Central memory CD8-positive, alpha-beta T cell (primary cell): Measurements from ENCODE around the gene GNB2.

Experiments used
- ATAC-seq: fragments of 150-1000 bp; cut with Tn5 transposase; replicated peaks from 2 replicates; pipeline ENCODE4 v1.10.0; 2022; ENCODE audit warnings: mild to moderate bottlenecking, moderate FRiP score, moderate number of reproducible peaks; ENCODE audit not compliant: poor library complexity, severe bottlenecking; ENCODE audit errors: extremely low read depth
- DNase-seq, 2 donors: peaks; one replicate each; pipeline ENCODE4 v3.0.0; 2021; ENCODE audit warnings: low spot score in 2 of 2
- H3K27ac Mint-ChIP-seq: one replicate; pipeline ENCODE4 v1.8.0; 2022; ENCODE audit warnings: low read depth, mild to moderate bottlenecking, moderate library complexity, mixed read lengths
- H3K27me3 Mint-ChIP-seq: one replicate; pipeline ENCODE4 v1.8.0; 2022; ENCODE audit warnings: mixed read lengths
- H3K36me3 Mint-ChIP-seq: one replicate; pipeline ENCODE4 v1.8.0; 2022; ENCODE audit warnings: mild to moderate bottlenecking, moderate library complexity, mixed read lengths; ENCODE audit not compliant: insufficient read depth
- H3K4me1 Mint-ChIP-seq: one replicate; pipeline ENCODE4 v1.8.0; 2022; ENCODE audit warnings: mixed read lengths
- H3K4me3 Mint-ChIP-seq: one replicate; pipeline ENCODE4 v1.8.0; 2022; ENCODE audit warnings: mild to moderate bottlenecking, moderate library complexity, mixed read lengths
- H3K9me3 Mint-ChIP-seq: one replicate; pipeline ENCODE4 v1.8.0; 2022; ENCODE audit warnings: mixed read lengths

GNB2 gene

DNA sequence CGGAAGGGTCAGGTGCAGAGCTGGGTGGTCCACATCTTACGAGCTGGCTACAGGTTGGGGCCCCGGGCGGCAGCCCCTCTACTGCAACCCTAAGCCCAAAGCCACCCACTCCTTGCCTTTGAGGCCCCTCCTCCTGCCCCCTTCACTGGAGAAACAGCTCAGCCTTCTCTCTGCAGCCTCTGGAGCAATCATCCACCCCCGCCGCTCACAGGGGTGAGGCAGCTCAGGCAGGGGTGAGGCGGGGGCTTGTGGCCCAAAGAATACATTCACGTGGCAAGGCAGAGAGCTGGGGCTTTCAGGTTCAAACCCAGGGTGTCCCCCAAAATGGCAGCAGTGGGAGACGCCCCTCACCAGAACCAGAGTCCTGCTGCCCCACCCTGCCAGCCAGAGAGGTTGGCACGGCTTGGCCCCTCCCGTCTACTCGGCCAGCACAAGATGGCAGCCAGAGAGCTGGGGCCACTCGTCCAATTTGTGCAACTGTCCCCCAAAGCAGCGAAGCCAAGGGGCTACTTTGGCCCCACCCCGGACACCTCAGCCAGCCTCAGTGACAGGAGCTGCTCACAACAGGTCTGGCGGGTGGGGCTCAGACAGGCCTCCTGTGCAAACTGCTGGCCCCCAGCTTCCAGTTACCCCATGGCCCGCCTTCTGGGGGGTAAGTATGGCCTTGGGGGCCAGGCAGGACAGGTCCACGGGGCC is 7.2 kb downstream of the GNB2 start:
- ATAC-seq = no peak
- no peaks in the 10 kb centered on the region for H3K27me3 Mint-ChIP-seq
- H3K27ac Mint-ChIP-seq = no peak overlapping the region
- no peak overlapping the region for H3K4me3 Mint-ChIP-seq
- peaks cover 19% of the 10 kb centered on the region for H3K4me1 Mint-ChIP-seq
- H3K36me3 Mint-ChIP-seq = peaks cover 33% of the 10 kb centered on the region
- no peaks in the 10 kb centered on the region for H3K9me3 Mint-ChIP-seq
- DNase-seq = no peak

DNA sequence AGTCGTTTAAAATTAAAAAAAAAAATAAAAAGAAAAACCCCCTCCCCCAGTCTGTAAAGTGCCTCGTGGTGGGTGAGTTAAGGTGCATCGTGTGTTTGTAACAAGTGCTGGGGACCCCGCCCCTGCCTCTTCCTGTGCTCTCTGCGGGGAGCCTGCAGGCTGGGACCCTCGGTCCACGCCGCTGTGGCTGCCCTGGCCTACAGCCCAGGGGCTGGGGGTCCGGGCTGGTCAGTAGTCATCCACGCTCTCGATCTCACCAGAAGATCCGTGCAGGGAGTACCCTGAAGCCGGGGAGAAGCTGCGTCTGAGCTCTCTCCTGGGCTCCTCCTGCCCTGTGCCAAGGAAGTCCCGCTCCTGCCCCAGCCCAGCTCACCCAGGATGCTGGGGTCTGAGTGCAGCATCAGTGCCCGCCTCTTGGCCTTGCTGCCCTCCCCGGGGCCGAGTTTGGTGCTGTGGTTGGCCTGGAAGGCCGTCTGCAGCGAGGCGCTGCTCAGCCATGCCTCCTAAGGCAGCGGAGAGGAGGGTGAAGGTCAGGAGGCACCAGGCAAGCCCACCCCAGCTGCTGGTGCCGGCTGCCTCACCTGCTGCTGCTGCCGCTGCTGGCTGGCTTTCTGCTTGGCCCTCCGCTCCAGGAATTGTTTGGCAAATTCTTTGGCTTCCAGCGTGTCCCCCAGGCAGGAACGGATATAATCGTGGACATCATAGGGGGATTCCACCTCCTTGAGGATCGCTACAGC is 8.1 kb downstream of the GNB2 start:
- peaks cover 14% of the 10 kb centered on the region for H3K4me1 Mint-ChIP-seq
- H3K9me3 Mint-ChIP-seq = no peaks in the 10 kb centered on the region
- DNase-seq (no peak), ATAC-seq (no peak)
- no peak overlapping the region for H3K4me3 Mint-ChIP-seq
- no peaks in the 10 kb centered on the region for H3K27me3 Mint-ChIP-seq
- H3K27ac Mint-ChIP-seq = no peak overlapping the region
- H3K36me3 Mint-ChIP-seq = peaks cover 32% of the 10 kb centered on the region

DNA sequence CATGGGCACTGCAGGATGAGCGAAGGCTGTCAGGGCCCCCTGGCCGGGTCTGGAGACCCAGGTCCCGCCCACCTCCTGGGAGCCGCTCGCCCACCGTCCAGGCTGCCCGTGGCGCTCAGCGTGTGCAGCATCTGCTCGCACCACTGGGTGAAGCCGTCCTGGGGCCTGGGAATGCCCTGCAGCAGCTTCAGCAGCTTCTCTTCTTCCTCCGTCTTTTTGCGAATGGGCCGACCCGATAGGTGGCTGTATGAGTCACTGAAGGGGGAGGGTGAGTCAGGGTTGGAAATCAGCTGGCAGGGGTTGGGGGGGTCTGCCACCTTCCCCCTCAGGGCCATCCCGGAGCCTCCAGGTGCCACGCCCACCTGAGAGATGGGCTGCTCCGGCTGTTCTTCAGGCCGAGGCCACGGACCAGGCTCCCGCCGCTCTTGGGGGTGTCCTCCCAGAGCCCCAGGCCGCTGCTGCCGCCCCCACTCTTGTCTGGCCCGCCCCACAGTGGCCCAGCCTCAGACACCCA is 8.7 kb downstream of the GNB2 start:
- ATAC-seq = peak; percentile 16
- peaks cover 26% of the 10 kb centered on the region for H3K36me3 Mint-ChIP-seq
- H3K9me3 Mint-ChIP-seq = no peaks in the 10 kb centered on the region
- DNase-seq = no peak
- no peaks in the 10 kb centered on the region for H3K27me3 Mint-ChIP-seq
- H3K4me1 Mint-ChIP-seq = peaks cover 12% of the 10 kb centered on the region
- no peak overlapping the region for H3K4me3 Mint-ChIP-seq
- H3K27ac Mint-ChIP-seq = no peak overlapping the region

DNA sequence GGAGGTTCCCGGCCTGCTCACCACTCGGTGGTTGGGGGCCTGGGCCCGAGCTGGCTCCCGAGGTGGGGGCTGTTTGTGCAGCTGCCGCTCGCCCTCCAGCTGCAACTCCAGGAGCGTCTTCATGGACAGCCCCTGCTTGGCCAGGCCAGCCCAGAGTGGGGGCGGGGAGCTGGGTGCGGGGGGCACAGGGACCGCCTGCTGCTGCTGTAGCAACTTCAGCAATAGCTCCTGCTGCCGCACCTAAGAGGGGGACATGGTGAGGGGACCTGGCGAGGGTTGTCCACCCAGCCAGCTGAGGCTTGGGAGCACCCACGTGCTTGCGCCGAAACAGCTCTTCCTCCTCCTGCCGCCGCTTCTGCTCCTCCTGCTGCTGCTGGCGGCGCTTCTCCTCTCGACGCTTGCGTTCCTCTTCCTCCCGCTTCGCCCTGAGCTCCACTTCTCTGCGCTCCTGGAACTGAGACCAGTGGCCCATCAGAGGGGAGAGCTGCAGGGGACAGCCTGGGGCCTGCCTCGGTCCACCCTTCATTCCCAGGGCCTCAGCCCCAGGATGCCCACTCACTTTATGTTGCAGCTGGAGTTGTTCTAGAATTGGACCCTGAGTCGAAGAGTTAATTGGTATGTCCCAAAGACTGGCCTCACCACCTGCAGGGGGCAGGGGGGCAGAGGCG is 9.6 kb downstream of the GNB2 start:
- H3K36me3 Mint-ChIP-seq = peaks cover 26% of the 10 kb centered on the region
- H3K4me1 Mint-ChIP-seq = peaks cover 12% of the 10 kb centered on the region
- no peaks in the 10 kb centered on the region for H3K27me3 Mint-ChIP-seq
- H3K4me3 Mint-ChIP-seq = no peak overlapping the region
- no peaks in the 10 kb centered on the region for H3K9me3 Mint-ChIP-seq
- ATAC-seq = no peak
- H3K27ac Mint-ChIP-seq = no peak overlapping the region
- DNase-seq = no peak

DNA sequence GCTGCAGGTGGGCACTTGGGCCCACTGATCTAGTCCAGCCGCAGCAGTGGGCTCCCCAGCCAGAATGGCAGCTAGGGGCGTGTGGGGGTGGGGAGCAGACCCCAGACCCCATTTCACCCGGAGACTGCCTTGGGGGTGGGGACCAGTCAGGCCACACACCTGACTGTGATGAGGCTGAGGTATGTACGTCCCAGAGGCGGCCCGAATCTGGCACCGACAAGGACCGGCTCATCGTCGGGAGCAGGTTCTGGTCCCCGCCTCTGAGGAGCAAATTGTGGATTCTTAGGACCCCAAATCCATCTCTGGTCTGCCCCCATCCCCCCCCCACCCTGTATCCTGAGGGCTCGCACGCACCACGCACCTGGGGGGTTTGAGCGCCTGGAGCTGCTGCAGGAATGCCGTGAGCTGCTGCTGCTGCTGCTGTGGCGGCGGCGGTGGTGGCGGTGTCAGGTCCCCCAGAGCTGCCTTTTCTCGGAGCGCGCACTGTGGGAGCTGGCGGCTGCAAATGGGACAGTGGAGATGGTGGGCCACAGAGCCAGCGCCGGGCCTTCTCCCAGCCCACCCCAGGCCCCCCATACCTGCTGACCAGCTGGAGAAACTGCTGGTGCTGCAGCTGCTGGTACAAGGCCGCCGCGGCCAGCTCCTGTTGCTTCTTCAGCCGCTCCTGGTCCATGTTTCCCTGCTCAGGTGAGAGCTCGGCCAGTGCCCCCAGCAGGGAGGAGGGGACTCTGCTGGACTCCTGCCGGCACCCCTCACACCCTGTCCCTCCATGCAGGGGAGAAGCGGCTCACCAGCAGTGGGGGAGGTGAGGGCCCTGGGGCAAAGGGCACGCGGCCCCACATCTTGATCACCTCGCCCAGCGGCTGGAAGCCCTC is 10.4 kb downstream of the GNB2 start:
- Mint-ChIP-seq H3K27me3 (no peaks in the 10 kb centered on the region), H3K9me3 (no peaks in the 10 kb centered on the region), H3K27ac (no peak overlapping the region), H3K4me3 (no peak overlapping the region), H3K36me3 (peaks cover 21% of the 10 kb centered on the region), H3K4me1 (peaks cover 17% of the 10 kb centered on the region)
- no peak for DNase-seq
- no peak for ATAC-seq

DNA sequence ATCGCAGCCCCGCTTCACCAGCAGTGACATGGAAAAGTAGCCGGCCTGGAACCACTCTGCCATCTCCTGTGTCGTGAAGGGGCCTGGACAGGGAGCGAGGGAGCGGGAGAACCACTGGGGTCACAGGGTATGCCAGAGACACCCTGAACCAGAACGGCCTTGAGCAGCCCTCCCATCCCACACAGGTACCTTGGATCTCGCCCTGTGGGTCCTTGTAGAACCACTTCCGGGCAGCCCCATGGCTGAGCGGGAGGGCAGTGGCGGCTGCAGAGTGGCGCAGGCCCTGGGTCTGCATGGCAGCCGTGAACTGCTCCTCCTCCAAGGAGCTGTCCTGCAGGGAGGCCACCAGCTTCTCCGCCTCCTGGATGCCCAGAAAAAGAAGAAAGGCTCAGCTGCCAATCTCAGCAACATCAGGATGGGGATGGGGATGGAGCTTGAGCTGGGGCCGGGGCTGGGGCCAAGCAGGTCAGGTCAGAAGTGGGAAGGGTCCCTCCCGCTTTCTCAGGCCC is 11.0 kb downstream of the GNB2 start:
- Mint-ChIP-seq H3K36me3 (peaks cover 19% of the 10 kb centered on the region), H3K4me1 (peaks cover 16% of the 10 kb centered on the region), H3K27me3 (no peaks in the 10 kb centered on the region), H3K4me3 (no peak overlapping the region), H3K27ac (no peak overlapping the region), H3K9me3 (no peaks in the 10 kb centered on the region)
- DNase-seq (no peak), ATAC-seq (no peak)

DNA sequence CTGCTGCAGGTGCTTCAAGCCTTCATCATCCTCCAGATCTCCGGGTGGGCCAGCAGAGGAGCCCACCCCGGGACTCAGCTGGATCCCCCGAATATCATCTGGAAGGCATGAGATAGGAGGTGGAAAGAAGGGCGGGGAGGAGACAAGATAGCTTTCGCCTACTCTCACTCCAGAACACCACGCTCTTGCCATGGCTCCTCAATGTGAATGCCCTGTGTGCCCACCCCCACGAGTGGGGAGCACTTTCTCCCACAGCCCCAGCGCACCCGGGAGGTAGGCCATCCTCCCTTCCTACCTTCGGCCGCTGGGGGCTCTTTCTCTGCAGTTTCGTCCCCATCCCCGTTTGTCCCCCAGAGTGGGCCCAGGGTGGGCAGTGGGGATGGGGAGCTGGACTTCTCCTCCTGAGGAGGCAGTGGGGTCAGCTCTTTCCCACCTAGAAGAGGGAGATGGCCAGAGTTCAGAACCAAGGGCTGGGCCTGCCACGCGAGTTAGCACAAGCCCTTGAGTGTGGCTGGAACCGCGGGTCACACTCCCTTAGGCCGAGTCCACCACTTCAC is 11.6 kb downstream of the GNB2 start:
- no peak overlapping the region for H3K4me3 Mint-ChIP-seq
- ATAC-seq (no peak), DNase-seq (no peak)
- peaks cover 15% of the 10 kb centered on the region for H3K36me3 Mint-ChIP-seq
- peaks cover 13% of the 10 kb centered on the region for H3K4me1 Mint-ChIP-seq
- H3K9me3 Mint-ChIP-seq = no peaks in the 10 kb centered on the region
- no peaks in the 10 kb centered on the region for H3K27me3 Mint-ChIP-seq
- no peak overlapping the region for H3K27ac Mint-ChIP-seq

DNA sequence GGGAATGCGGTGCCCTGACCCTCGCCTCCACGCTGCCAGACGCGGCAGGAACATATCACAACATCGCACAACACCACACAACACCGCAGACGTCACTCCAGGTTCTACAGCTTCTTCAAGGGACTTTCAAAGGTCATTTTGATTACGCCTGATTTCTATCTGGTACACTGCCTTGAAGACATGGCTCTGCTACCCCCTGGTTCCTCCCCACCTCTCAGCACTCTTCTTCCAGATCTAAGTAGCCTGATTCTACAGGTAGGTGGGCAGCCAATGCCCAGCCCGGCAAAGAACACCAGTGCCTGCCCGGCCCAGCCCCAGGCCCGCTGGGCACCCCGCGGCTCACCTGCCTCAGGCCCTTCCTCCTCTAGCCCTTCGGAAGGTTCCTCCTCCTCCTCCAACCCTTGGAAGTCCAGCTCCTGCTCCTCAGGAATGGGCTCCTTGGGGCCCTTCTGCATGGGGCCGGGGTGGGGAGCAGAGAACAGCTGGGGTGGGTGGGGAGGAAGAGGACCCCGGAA is 12.1 kb downstream of the GNB2 start:
- DNase-seq = no peak
- no peak overlapping the region for H3K4me3 Mint-ChIP-seq
- no peaks in the 10 kb centered on the region for H3K27me3 Mint-ChIP-seq
- no peaks in the 10 kb centered on the region for H3K9me3 Mint-ChIP-seq
- ATAC-seq = no peak
- H3K4me1 Mint-ChIP-seq = peaks cover 10% of the 10 kb centered on the region
- no peak overlapping the region for H3K27ac Mint-ChIP-seq
- peaks cover 9% of the 10 kb centered on the region for H3K36me3 Mint-ChIP-seq

DNA sequence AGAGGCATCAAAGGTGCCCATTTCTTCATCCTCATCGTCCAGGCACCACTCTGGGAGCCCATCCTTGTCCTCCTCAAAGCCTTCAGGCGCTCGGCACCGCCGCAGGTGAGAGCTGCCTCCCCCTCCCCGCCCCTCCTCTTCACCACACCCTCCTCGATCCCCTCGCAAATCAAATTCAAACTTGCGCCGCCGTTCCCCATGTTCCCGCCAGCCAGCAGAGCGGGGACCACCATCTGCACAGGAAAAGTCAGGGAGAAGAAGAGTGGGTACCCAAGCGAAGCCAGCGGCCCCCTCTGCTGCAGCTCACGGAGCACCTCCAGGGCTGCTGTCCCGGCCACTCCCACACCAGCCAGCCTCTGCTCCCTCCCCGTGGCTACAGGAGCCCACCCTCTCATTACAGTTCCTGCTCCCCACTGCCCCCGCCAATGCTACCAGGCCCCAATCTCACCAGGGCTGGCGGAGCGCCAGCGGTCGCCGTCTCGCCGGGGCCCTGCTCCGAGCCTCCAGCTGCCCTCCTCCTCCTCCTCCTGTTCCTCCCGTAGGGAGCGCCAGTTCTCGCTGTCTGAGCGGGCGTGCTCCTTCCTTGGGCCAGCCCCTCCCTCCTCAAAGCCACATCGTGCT is 12.8 kb downstream of the GNB2 start:
- no peaks in the 10 kb centered on the region for H3K9me3 Mint-ChIP-seq
- peaks cover 10% of the 10 kb centered on the region for H3K4me1 Mint-ChIP-seq
- H3K36me3 Mint-ChIP-seq = peaks cover 9% of the 10 kb centered on the region
- peak overlapping the region; percentile 65 for H3K27ac Mint-ChIP-seq
- no peak overlapping the region for H3K4me3 Mint-ChIP-seq
- H3K27me3 Mint-ChIP-seq = no peaks in the 10 kb centered on the region
- DNase-seq (no peak), ATAC-seq (no peak)

DNA sequence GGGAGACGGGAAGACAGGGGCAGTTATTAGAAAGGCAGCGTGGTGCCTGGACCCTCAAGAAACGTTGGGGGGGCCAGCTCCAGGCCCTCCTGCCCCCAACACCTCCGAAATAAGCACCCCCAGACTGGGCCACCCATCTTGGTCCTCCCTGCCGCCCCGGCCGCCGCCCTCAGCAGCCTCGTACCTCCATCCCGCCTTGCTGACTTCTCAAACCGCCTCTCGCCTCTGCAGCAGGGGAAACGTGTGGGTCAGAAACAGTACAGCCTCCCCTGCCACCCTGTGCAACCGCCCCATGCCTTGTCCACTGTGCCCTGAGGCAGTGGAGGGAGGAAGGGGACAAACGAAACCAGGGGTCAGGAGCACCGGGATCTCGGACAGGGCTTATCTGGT is 13.3 kb downstream of the GNB2 start:
- H3K4me1 Mint-ChIP-seq = peaks cover 14% of the 10 kb centered on the region
- H3K27me3 Mint-ChIP-seq = no peaks in the 10 kb centered on the region
- DNase-seq = no peak
- no peak for ATAC-seq
- peak overlapping the region; percentile 65 for H3K27ac Mint-ChIP-seq
- no peak overlapping the region for H3K4me3 Mint-ChIP-seq
- no peaks in the 10 kb centered on the region for H3K9me3 Mint-ChIP-seq
- H3K36me3 Mint-ChIP-seq = peaks cover 9% of the 10 kb centered on the region

DNA sequence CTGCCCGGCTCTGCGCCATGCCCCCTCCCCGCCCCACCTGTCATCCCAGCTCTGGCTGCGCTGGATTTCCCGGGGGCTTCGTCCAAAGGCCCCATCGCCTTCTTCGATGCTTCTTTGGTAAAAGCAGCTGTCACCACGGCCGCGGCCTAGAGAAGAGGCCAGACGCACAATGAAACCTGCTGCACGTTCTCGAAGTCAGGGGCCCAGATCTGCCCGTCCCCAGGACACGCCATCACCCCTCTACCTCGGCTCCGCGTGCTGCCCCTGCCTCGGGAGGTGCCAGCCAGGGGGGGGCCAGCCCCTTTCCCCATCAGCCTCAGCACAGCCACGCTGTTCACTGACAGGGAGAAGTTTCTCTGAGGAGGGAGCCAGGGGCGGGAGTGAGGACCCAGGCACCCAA is 13.7 kb downstream of the GNB2 start:
- Mint-ChIP-seq H3K36me3 (peaks cover 9% of the 10 kb centered on the region), H3K27me3 (no peaks in the 10 kb centered on the region), H3K4me1 (peaks cover 19% of the 10 kb centered on the region), H3K4me3 (no peak overlapping the region), H3K9me3 (no peaks in the 10 kb centered on the region), H3K27ac (no peak overlapping the region)
- ATAC-seq = no peak
- no peak for DNase-seq
